Measurements from ENCODE around the gene TMEM30B.

The TMEM30B gene

GRCh38 chr14:61270714-61271113 lies 10.4 kb downstream of the TMEM30B start:
- DNase-seq (ENCODE audit: low read depth), result no peak
- no peak for TF ChIP-seq CTCF (IDR thresholded peaks at IDR 0.05; ENCODE audit: control insufficient read depth, insufficient read depth, low read depth, low read length, missing control alignments)
- no peak overlapping the region for H3K4me3 ChIP-seq (ENCODE audit: control insufficient read depth, low read depth, low read length)

- peak overlapping the region; percentile 46 for H3K4me3 ChIP-seq (ENCODE audit: control insufficient read depth, low read depth, low read length)
- no peak for DNase-seq (ENCODE audit: low read depth)
- TF ChIP-seq CTCF (IDR thresholded peaks at IDR 0.05; ENCODE audit: control insufficient read depth, insufficient read depth, low read depth, low read length, missing control alignments), result peak; percentile 70
Measured at GRCh38 chr14:61269321-61270083, 11.6 kb downstream of the TMEM30B start.

- no peak overlapping the region for H3K4me3 ChIP-seq (ENCODE audit: control insufficient read depth, low read depth, low read length)
- DNase-seq (ENCODE audit: low read depth), result no peak
- TF ChIP-seq CTCF (IDR thresholded peaks at IDR 0.05; ENCODE audit: control insufficient read depth, insufficient read depth, low read depth, low read length, missing control alignments), result no peak
Measured at GRCh38 chr14:61268812-61269211, 12.3 kb downstream of the TMEM30B start.

- no peak for TF ChIP-seq CTCF (IDR thresholded peaks at IDR 0.05; ENCODE audit: control insufficient read depth, insufficient read depth, low read depth, low read length, missing control alignments)
- H3K4me3 ChIP-seq (ENCODE audit: control insufficient read depth, low read depth, low read length), result no peak overlapping the region
- no peak for DNase-seq (ENCODE audit: low read depth)
Measured at GRCh38 chr14:61266891-61267740, 14.0 kb downstream of the TMEM30B start.

GRCh38 chr14:61266436-61266835 lies 14.7 kb downstream of the TMEM30B start:
- no peak for DNase-seq (ENCODE audit: low read depth)
- TF ChIP-seq CTCF (IDR thresholded peaks at IDR 0.05; ENCODE audit: control insufficient read depth, insufficient read depth, low read depth, low read length, missing control alignments), result no peak
- H3K4me3 ChIP-seq (ENCODE audit: control insufficient read depth, low read depth, low read length), result no peak overlapping the region

GRCh38 chr14:61264651-61265050 lies 16.5 kb downstream of the TMEM30B start:
- TF ChIP-seq CTCF (IDR thresholded peaks at IDR 0.05; ENCODE audit: control insufficient read depth, insufficient read depth, low read depth, low read length, missing control alignments), result no peak

More at GRCh38 chr14:61264651-61265050, 16.5 kb downstream of the TMEM30B start:
- DNase-seq (ENCODE audit: low read depth), result no peak
- H3K4me3 ChIP-seq (ENCODE audit: control insufficient read depth, low read depth, low read length), result no peak overlapping the region

All from AG09309 (cell line).